ENCODE measurements around the gene DUSP6.

DNA sequence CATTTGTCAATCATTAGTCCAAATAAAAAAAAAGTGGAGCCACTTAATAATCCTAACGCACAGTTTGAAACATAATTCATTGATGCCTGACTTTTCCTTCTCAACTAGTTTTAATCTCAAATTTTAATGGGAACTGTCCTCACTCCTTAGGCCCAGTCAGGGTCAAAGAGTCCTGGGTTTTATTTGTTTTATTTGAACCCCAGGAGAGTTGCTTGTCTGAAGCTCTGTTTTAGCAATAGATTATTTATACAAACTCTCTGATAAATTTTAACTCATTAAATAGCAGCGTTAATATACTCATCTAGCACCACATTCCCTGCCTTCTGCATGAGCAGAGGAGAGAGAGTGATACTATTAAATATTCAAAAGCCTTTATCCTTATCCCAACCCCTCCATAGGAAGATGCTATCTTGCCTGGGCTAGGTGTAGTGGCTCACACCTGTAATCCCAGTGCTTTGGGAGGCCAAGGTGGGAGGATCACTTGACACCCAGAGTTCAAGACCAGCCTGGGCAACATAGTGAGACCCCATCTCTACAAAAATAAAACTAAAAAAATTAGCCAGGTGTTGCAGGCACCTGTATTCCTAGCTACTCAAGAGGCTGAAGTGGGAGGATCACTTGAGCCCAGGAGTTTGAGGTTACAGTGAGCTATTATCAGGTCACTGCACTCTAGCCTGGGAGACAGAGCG lies 14.5 kb upstream of the DUSP6 start:
- TF ChIP-seq, protein P1, sequence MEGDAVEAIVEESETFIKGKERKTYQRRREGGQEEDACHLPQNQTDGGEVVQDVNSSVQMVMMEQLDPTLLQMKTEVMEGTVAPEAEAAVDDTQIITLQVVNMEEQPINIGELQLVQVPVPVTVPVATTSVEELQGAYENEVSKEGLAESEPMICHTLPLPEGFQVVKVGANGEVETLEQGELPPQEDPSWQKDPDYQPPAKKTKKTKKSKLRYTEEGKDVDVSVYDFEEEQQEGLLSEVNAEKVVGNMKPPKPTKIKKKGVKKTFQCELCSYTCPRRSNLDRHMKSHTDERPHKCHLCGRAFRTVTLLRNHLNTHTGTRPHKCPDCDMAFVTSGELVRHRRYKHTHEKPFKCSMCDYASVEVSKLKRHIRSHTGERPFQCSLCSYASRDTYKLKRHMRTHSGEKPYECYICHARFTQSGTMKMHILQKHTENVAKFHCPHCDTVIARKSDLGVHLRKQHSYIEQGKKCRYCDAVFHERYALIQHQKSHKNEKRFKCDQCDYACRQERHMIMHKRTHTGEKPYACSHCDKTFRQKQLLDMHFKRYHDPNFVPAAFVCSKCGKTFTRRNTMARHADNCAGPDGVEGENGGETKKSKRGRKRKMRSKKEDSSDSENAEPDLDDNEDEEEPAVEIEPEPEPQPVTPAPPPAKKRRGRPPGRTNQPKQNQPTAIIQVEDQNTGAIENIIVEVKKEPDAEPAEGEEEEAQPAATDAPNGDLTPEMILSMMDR (IDR thresholded peaks at IDR 0.05; ENCODE audit: control extremely low read depth in 1 of 3, insufficient read depth in 1 of 3, low read depth in 1 of 3, low read length in 3 of 3), result no peak
- TF ChIP-seq POLR2A (IDR thresholded peaks at IDR 0.05; ENCODE audit: control extremely low read depth in 1 of 2, low read depth in 2 of 2, low read length in 2 of 2) (no peak), EZH2 (IDR thresholded peaks at IDR 0.05; ENCODE audit: low read depth, low read length, severe bottlenecking) (no peak), MAFK (IDR thresholded peaks at IDR 0.05; ENCODE audit: low read depth, low read length) (no peak), EP300 (IDR thresholded peaks at IDR 0.05; ENCODE audit: borderline replicate concordance in 1 of 2, low read depth in 2 of 2, low read length in 2 of 2) (no peak)
